Superior temporal gyrus (tissue), 1 donor: ENCODE data around the gene PXK.
A peak's percentile ranks its signal among the peaks of the same experiment; 100 is the strongest.

Experiments used
- DNase-seq: peaks from one replicate; pipeline ENCODE4 v3.0.0-alpha.2; 2016; ENCODE audit errors: extremely low spot score

PXK gene

DNA sequence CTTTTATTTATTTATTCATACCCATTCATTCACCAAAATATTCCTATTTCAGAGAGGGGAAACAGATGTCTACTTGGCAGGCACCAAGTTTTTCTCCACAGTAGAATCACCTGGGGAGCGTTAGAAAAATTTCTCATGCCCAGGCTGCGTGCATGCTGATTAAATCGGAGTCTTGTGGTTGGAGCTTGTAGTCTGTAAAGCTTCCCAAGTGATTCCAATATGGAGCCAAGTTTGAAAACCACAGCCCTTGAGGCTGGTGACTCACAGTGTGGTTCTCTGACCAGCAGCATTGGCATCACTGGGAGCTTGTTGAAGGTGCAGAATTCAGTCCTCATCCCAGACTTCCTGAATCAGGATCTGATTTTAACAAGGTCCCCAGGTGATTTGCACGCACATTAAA, 51.2 kb downstream of the PXK start:
- no peak for DNase-seq

DNA sequence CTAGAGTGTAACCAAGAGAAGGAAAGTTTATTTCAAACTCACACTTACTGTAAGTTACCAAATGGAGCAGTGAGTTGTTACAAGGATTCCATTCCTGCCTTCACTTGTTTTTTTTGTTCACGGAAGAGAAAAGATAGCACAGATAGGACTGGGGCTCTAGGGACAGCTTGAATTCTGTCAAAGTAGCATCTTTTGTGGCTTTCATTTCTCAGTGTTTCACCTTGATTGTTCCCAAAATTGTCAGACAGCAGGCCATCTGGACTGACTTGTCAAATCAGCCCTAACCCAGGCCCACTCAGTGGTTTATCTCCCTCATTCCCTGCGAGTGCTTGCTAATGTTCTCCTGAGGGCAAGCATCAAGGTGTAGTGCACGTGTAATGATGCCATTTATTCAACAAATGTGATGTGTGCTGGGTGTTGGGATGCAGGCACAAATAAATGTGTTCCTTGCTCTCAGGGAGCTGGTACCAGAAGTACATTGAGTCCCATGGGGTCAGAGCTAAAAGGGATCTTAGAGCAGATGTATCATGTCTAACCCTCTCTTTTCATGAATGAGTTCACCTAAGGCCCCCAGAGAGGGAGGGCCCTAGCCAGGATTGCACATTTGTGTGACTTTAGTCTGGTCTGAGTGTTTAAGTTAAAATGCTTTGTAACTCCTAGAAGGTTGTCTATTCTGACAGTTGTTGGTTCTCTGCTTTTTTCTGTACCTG, 51.8 kb downstream of the PXK start:
- no peak for DNase-seq

DNA sequence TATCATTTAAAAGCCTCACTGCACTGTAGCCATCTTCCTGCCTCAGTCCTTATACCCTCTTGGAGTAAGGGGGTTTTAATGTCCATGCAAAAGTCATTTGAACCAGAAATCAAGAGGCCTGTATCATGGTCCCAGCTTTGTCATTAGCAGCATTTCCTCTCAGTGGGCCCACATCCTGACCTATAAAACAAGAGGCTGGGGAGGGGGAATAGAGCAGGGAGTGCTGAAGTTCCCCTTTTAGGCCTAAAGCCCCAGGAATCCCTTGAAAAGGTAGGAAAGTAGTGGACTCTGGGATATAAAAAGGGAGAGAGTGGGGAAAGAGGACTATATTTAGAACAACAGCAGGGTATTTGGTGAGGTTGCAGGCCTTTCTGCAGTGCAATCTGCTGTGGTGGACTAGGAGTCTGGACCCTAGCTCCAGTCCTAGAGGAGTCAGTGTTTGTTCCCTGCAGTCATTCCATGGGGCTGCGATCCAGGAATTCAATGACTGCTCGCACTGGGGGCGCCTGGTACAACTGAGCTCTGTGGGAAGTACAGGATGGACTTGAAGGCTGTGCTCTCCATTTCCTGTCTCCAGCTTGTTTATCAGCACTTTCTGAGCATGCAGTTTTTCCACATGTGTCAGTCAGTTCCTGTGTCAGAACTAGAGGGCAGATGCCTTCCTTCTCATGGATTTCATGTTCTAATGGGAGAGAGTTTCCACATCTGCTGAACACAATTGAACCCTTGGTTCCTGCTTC, 54.1 kb downstream of the PXK start:
- DNase-seq = peak; percentile 93

DNA sequence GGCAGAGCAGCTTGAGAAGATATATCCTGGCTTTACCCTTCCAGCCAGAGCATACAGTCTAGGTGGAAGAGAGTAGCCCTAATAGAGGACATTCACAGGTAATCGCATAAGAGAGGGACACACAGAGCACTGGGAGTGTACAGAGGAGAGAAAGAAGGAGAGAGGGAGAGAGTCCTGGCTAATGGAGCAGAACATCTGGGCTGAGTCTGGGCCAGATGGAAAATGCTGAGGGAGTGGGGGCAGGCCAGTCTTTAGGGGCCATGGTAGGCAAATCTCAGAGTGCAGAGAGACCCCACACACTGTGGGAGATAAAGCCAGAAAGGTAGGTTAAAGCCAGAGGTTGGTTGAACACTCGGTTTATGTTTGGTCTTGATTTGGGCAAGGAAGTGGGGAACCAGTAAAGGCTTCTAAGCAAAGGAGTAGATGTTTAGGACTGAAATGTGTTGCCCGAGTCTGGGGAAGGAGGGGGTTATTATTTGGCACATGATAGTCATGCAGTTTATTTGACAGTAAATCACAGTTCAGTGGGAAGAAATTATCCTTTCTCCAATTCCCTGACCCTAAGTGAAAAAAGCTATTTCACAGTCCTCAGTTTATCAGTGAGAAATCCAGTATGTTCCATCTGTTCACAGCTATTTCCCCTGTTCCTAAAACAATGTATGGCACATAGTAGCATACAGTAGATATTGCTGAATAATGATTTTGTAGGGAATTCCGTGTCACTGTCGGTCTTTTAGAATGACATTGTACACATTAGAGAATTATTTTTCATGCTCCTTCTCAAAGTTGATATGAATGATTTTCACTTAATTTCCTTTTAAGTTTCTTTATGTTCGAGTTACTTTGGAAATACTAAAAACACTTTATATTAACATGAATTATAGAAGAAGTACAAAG, 55.2 kb downstream of the PXK start:
- no peak for DNase-seq

GRCh38 chr3:58388550-58389091, 55.9 kb downstream of the PXK start:
- peak; percentile 97 for DNase-seq

DNA sequence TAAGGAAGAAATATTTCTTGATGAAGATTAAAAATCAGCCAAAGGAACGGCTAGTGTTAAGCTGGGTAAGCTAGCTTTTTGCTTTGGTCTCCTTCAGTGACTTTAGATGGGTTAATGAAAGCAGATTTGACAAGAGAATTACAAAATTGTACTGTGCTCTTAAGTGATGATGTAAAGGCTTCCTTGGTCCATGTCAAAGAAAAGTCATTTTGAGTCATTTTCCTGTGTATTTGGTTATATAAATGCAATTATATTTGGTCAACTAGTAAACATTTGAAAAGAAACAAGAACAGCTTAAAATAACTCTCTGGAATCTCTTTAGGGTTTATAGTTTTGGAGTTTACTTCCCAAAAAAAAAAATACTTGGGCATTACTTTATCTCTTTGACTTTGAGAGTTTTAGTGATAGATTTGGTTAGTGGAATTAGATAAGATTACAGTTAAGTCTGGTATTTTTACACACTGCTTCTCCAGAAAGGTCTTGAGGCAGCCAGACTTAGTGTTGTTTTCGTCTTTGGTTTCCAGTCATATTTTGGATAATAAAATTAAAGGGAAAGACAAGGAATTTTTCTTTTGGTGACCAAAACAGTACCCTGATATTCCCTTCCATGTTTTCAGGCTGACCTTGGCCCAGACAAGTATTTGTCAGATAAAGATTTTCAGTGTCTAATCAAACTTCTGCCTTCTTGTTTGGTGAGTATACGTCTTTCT, 58.6 kb downstream of the PXK start:
- no peak for DNase-seq

DNA sequence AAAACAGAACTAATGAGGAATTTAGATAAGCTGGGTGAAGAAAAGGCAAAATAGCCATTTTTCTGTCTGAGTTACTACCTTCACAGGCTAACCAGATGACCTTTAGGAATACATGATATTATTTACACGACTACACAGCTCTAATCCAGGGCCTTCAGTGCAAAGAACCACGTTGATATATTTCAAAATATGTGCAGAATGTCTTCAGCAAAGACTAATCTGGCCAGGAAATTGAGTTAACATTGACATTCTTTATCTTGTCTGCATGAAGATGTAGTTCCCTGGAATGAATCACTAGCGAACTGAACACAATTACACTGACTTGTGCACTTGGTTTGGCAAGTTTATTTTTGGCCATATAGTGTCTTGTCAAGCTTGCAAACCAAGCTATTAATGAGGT, 59.5 kb downstream of the PXK start:
- DNase-seq = no peak

DNA sequence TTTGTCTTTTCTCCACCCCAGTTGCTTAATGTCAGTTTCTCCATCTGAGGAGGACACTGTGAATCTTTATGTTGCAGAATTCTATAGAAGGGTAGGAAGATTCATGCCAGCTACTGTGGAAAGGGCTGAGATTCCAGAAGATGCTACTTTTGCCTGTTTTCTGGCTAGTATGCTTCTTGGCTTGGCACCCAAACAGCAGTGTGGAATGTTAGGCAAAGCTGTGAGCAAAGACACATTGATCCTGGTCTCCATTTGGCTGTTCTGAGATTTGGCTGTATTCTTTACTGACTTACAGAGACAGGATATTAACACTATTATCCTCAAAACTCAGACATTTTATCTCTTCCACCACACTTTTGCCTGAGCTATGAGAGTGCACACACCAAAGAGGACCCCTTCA, 61.6 kb downstream of the PXK start:
- DNase-seq = no peak

DNA sequence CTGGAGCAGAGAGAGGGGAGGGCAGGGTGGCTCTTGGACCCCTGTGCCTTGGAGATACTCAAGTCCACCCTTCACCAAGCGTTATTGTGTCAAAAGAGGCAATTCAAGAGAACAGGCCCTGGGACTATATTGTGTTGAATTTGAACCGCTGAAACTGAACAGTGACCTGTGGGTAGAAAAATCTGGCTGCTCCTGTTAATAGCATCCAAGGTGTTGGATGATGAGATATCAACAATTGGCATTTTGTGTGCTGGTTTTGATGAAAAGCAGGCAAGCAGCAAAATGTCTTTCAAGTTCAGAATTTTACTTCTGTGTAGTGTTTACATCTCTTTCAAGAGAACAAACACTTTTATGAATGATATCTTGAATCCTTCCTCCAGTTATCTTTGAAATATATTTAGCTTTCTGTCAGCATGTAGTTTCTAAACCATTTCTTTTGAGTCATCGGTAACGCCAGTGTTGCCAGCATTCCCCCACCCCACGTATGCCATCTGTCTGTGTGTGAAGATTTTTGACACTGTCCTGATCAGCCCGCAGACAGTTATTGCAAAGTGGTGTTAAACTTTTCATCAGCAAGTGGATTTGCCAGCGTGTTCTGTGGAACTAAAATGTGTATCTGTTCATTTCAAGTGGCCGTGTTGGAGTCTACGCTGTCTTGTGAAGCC, 66.1 kb downstream of the PXK start:
- DNase-seq = peak; percentile 56

GRCh38 chr3:58403513-58404109, 70.9 kb downstream of the PXK start:
- DNase-seq = no peak

DNA sequence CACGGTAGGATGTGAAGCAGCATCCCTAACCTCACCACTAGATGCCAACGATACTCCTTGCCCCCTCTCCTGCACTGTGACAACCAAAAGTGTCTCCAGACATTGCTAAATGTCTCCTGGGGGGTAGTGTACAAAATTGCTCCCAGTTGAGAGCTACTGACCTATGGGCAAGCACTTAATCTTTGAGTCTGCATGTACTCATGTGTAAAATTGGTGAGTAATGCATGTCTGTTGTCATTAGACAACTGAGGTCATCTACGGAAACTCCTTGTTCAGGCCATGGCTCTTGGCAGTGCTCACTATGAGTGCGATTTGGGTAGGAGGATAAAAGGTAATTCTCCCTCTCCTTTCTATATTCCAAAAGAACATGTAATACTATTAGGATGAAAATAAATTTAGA, 71.7 kb downstream of the PXK start:
- no peak for DNase-seq

DNA sequence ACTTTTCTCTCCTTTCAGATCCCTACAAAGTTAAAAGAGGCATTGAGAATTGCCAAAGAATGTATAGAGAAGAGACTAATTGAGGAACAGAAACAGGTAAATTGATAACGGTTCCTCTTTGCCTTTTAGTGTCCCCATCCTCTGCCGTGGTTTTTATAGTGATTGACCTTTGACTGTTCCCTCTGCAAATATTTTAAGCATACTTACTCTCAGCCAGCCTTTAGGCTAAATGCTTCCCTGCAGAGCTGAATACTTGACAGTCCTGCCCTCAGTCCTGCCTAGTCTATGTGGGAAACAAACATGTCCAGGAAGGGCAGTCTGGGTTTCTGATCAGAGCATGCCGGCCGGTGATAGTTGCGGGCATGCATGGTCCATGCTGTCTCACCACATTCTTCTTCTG, 76.2 kb downstream of the PXK start:
- DNase-seq = no peak

DNA sequence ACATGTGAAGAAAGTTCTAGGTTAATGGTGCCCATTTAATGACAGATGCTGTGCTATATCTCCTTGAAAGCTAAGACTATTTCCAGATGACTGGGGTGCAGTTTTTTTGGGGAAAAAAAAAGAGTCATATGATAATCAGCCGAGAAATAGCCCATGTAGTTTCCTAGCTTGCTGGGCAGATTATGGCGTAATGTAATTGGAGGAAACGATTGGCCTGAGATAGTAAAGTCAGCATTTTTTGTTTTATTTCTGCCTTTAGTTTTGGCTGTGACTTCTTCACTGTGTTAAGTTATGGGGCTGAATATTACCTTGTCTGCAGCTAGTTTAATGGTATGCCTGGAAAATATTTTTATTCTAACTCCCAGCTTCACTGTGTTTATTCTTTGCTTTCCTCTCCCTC, 77.0 kb downstream of the PXK start:
- DNase-seq = no peak

DNA sequence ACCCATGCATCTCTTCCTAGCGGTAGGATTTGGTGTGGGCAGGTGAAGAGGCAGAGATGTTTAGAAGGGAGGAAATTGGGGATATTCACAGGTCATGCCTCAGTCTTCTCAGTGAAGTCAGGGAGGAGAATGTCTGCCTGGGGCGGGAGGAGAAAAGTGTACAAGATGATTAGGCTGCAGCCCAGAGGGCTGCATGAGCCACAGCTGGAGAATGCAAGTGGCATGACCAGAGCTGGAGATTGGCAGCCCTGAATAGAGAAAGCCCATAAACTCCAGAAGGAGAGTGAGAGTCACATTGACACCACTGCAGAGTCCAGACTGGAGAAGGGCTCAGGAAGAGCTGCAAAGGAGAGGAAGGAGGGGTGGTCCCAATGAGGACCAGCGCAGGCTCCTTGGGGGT, 78.3 kb downstream of the PXK start:
- no peak for DNase-seq

- DNase-seq = no peak
Observed at GRCh38 chr3:58411851-58412830, 79.4 kb downstream of the PXK start.

- peak; percentile 81 for DNase-seq
Observed at GRCh38 chr3:58414538-58415197, 82.0 kb downstream of the PXK start.

GRCh38 chr3:58416191-58416590, 83.5 kb downstream of the PXK start:
- DNase-seq = no peak

DNA sequence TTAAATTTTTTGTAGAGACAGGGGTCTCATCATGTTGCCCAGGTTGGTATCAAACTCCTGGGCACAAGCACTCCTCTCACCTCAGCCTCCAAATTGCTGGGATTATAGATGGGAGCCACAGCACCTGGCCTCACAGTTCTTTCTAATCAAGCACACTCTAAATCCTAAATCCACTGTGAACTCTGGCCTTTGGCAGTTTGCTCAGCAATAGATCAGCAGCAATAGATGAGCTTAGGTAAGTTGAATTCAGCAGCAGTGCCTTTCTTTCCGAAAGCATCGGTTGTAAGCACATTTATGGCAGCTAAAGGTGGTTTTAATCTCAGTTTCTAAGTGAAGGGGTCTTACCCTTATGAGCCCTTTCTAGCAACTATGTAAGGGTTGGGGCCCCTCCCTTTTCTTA, 84.4 kb downstream of the PXK start:
- no peak for DNase-seq

DNA sequence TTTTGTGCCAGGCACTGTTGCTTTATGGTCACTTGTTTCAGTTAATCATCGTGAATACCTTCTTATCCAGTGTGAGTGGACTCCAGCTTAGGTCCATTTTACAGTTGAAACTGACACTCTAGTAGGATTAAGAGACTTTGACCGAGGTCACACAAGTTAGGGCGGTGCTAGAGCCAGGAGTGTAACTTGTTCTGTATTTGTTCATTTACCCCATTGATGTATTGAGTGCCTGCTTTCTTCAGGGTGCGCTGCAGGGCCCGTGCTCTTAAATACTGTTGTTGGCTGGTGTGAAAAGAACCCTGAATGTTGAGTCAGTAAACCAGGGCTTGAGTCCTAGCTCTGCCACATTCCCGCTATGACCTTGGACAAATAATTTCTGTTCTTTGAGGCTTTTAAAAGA, 85.5 kb downstream of the PXK start:
- no peak for DNase-seq
